ENCODE data around the gene SLC35E1. TPM values are rescaled to one million over a fixed set of nuclear protein-coding genes. Genes with fewer than 3 reads are reported as not detected.

SLC35E1 gene
- total and polyA plus RNA-seq, 2 donors (not counting 3 experiments of a cell fraction or from before 2014, with no cell fraction given) = 36.0 to 37.5 TPM

- Histone ChIP-seq H3K27me3 (ENCODE audit: control insufficient read depth in 2 of 2, insufficient read depth in 2 of 2, low read length in 2 of 2) (no peaks in the 10 kb centered on the region), H3K9me1 (replicated peaks; ENCODE audit: control insufficient read depth, extremely low read depth, insufficient read depth, low read length) (no peaks in the 10 kb centered on the region), H3K36me3 (ENCODE audit: control insufficient read depth in 2 of 2, extremely low read depth in 1 of 2, insufficient read depth in 2 of 2, low read length in 2 of 2) (peaks cover 22 to 23% of the 10 kb centered on the region in 2 experiments), H3K4me1 (ENCODE audit: control insufficient read depth, extremely low read depth, insufficient read depth, low read length) (peaks cover 11% of the 10 kb centered on the region), H3K4me2 (ENCODE audit: insufficient read depth, low read length) (peak overlapping the region; percentile 0), H3K79me2 (ENCODE audit: control insufficient read depth, insufficient read depth, low read length) (peaks cover 12% of the 10 kb centered on the region), H2AFZ (ENCODE audit: low read depth, low read length) (no peak overlapping the region), H4K20me1 (replicated peaks; ENCODE audit: control insufficient read depth, extremely low read depth, insufficient read depth, low read length) (no peaks in the 10 kb centered on the region), H3K9me3 (replicated peaks; ENCODE audit: control insufficient read depth, insufficient read depth, low read length) (no peaks in the 10 kb centered on the region), H3K27ac (ENCODE audit: insufficient read depth, low read depth, low read length) (peak overlapping the region; percentile 64), H3K4me3 (replicated peaks in 1 of 3; ENCODE audit: insufficient read depth in 1 of 3, low read depth in 1 of 3, low read length in 3 of 3) (no peak overlapping the region), H3K9ac (replicated peaks; ENCODE audit: extremely low read depth, insufficient read depth, low read length) (peak overlapping the region; percentile 17)
- TF ChIP-seq EZH2 (IDR thresholded peaks at IDR 0.05; ENCODE audit: borderline replicate concordance, low read depth, low read length, severe bottlenecking) (no peak), POLR2AphosphoS5 (IDR thresholded peaks at IDR 0.05; ENCODE audit: insufficient read depth, low read depth, low read length) (peak; percentile 67), JUN (IDR thresholded peaks at IDR 0.05; ENCODE audit: borderline replicate concordance, insufficient read depth, insufficient read length, low read depth) (no peak), FOS (IDR thresholded peaks at IDR 0.05; ENCODE audit: borderline replicate concordance, insufficient read depth, low read length) (no peak), GATA2 (IDR thresholded peaks at IDR 0.05; ENCODE audit: insufficient read depth, insufficient read length, low read depth, low read length) (peak; percentile 93), MYC (IDR thresholded peaks at IDR 0.05; ENCODE audit: low read depth, low read length) (no peak), MAX (IDR thresholded peaks at IDR 0.05; ENCODE audit: insufficient read depth, insufficient read length) (peak; percentile 51)
- no TSS peak for BruUV-seq (replicated peaks)
- FAIRE-seq = peak; percentile 94
- intact Hi-C loops (cut with micrococcal nuclease) (loop anchor here (1.0 kb wide), 1 partner anchor 24 kb away; the partner anchor contains the start of gene CHERP), dilution Hi-C loops (cut with MboI; ENCODE audit: extremely low pct_ligation_motif_present, low sequenced_read_pairs) (no loop called here)
- DNase-seq (ENCODE audit: low read depth, low spot score) = peak; percentile 83
- ChIA-PET POLR2A (no interaction called here), CTCF (no interaction called here)
Observed at GRCh38 chr19:16566161-16566560, 6.1 kb downstream of the SLC35E1 start.

DNA sequence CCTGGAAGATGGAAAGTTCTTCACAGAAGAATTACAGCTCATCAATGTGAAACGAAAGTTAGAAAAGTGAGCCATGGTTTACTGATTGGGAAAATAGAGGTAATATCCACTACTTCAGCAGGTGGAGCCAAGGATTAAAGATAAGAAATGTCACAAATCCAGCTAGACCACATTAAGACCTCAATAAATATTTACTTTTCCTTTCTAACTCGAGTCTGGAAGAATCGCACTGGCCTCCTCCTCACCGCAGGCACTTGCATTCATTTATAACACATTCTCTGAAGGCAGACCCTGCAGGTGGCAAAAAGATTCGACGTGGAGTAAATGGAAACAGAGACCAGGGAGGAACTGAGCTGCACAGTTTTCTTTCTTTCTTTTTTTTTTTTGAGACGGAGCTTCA lies 7.4 kb downstream of the SLC35E1 start:
- H4K20me1 ChIP-seq (replicated peaks; ENCODE audit: control insufficient read depth, extremely low read depth, insufficient read depth, low read length) = no peaks in the 10 kb centered on the region
- dilution Hi-C loops (cut with MboI; ENCODE audit: extremely low pct_ligation_motif_present, low sequenced_read_pairs) = no loop called here
- FAIRE-seq (no peak), DNase-seq (ENCODE audit: low read depth, low spot score) (no peak)
- intact Hi-C loops (cut with micrococcal nuclease) = no loop called here
- no peaks in the 10 kb centered on the region for H3K9me1 ChIP-seq (replicated peaks; ENCODE audit: control insufficient read depth, extremely low read depth, insufficient read depth, low read length)
- BruUV-seq (replicated peaks) = no TSS peak
- H3K9ac ChIP-seq (replicated peaks; ENCODE audit: extremely low read depth, insufficient read depth, low read length) = no peak overlapping the region
- no peak overlapping the region for H2AFZ ChIP-seq (ENCODE audit: low read depth, low read length)
- H3K79me2 ChIP-seq (ENCODE audit: control insufficient read depth, insufficient read depth, low read length) = peaks cover 3% of the 10 kb centered on the region
- no peak overlapping the region for H3K4me3 ChIP-seq (replicated peaks in 1 of 3; ENCODE audit: insufficient read depth in 1 of 3, low read depth in 1 of 3, low read length in 3 of 3)
- ChIA-PET POLR2A (no interaction called here), CTCF (no interaction called here)
- TF ChIP-seq, protein P1, sequence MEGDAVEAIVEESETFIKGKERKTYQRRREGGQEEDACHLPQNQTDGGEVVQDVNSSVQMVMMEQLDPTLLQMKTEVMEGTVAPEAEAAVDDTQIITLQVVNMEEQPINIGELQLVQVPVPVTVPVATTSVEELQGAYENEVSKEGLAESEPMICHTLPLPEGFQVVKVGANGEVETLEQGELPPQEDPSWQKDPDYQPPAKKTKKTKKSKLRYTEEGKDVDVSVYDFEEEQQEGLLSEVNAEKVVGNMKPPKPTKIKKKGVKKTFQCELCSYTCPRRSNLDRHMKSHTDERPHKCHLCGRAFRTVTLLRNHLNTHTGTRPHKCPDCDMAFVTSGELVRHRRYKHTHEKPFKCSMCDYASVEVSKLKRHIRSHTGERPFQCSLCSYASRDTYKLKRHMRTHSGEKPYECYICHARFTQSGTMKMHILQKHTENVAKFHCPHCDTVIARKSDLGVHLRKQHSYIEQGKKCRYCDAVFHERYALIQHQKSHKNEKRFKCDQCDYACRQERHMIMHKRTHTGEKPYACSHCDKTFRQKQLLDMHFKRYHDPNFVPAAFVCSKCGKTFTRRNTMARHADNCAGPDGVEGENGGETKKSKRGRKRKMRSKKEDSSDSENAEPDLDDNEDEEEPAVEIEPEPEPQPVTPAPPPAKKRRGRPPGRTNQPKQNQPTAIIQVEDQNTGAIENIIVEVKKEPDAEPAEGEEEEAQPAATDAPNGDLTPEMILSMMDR (IDR thresholded peaks at IDR 0.05; ENCODE audit: extremely low read depth in 1 of 2, insufficient read depth in 1 of 2, low read depth in 1 of 2, low read length in 2 of 2) = no peak
- no peak for TF ChIP-seq POLR2AphosphoS5 (IDR thresholded peaks at IDR 0.05; ENCODE audit: insufficient read depth, low read depth, low read length)
- TF ChIP-seq POLR2A (IDR thresholded peaks at IDR 0.05; ENCODE audit: low read depth, low read length) = no peak
- TF ChIP-seq GATA2 (IDR thresholded peaks at IDR 0.05; ENCODE audit: insufficient read depth, insufficient read length, low read depth, low read length) = no peak
- TF ChIP-seq MYC (IDR thresholded peaks at IDR 0.05; ENCODE audit: low read depth, low read length) = no peak
- TF ChIP-seq EZH2 (IDR thresholded peaks at IDR 0.05; ENCODE audit: borderline replicate concordance, low read depth, low read length, severe bottlenecking) = no peak
- no peak for TF ChIP-seq FOS (IDR thresholded peaks at IDR 0.05; ENCODE audit: borderline replicate concordance, insufficient read depth, low read length)
- no peak for TF ChIP-seq MAX (IDR thresholded peaks at IDR 0.05; ENCODE audit: insufficient read depth, insufficient read length)
- no peaks in the 10 kb centered on the region for H3K9me3 ChIP-seq (replicated peaks; ENCODE audit: control insufficient read depth, insufficient read depth, low read length)
- peaks cover 22% of the 10 kb centered on the region in 2 experiments for H3K36me3 ChIP-seq (ENCODE audit: control insufficient read depth in 2 of 2, extremely low read depth in 1 of 2, insufficient read depth in 2 of 2, low read length in 2 of 2)
- no peak overlapping the region for H3K4me2 ChIP-seq (ENCODE audit: insufficient read depth, low read length)
- no peak overlapping the region for H3K27ac ChIP-seq (ENCODE audit: insufficient read depth, low read depth, low read length)
- H3K4me1 ChIP-seq (ENCODE audit: control insufficient read depth, extremely low read depth, insufficient read depth, low read length) = peaks cover 9% of the 10 kb centered on the region
- no peaks in the 10 kb centered on the region for H3K27me3 ChIP-seq (ENCODE audit: control insufficient read depth in 2 of 2, insufficient read depth in 2 of 2, low read length in 2 of 2)

Measured in endothelial cell of umbilical vein (primary cell).